ENCODE data around the gene PTGES3L.

The PTGES3L gene

GRCh38 chr17:43024407-43025289 is 44.8 kb upstream of the PTGES3L start, which contains the start of gene RND2:
Gene RND2, plus strand, starts transcription at chr17:43025231. Its CDS starts 117 bp downstream, at chr17:43025348.
- peak; percentile 87 for DNase-seq (ENCODE audit: extremely low read depth, low read depth)
- TF ChIP-seq, protein P1, sequence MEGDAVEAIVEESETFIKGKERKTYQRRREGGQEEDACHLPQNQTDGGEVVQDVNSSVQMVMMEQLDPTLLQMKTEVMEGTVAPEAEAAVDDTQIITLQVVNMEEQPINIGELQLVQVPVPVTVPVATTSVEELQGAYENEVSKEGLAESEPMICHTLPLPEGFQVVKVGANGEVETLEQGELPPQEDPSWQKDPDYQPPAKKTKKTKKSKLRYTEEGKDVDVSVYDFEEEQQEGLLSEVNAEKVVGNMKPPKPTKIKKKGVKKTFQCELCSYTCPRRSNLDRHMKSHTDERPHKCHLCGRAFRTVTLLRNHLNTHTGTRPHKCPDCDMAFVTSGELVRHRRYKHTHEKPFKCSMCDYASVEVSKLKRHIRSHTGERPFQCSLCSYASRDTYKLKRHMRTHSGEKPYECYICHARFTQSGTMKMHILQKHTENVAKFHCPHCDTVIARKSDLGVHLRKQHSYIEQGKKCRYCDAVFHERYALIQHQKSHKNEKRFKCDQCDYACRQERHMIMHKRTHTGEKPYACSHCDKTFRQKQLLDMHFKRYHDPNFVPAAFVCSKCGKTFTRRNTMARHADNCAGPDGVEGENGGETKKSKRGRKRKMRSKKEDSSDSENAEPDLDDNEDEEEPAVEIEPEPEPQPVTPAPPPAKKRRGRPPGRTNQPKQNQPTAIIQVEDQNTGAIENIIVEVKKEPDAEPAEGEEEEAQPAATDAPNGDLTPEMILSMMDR (IDR thresholded peaks at IDR 0.05; ENCODE audit: low read depth, low read length): peak; percentile 92

DNA sequence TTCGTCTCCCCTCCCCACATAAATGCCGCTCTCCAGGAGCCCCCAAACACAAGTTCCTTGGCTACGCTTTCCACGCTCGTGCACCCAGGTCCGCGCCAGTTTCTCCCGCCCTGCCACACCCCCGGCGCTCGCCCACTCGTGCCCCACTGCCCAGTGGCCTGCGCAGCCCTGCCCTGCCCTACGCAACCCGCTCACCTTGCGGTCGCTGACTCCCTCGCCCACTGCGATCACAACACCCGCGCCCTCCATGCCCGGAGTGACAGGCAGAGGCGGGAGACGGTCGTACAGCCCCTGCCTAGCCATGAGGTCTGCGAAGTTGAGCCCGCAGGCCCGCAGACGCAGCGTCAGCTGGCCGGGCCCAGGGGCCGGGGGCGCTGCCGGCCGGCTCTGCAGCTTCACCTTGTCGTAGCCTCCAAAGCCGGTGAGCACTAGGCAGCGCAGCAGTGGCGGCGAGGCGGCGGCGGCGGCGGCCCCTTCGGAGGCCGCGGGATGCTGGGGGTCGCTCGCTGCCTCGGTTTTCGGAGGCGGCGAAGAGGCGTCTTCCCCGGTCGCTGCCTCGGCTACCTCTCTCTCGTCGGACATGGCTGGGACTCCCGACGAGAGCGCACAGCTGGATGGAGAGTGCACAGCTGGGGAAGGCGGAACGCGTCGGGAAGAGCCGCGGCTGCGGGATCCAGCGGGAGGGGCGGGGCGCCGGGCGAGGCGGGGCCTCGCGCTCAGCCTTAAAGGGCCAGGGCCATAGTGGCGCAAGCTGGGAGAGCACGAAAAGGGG is 42.0 kb upstream of the PTGES3L start, which contains the start of gene VAT1:
VAT1 (minus strand) TSS at position 645 of the 772 bp plus-strand sequence; CDS start at position 582, 63 bp downstream.
- no peak for DNase-seq (ENCODE audit: extremely low read depth, low read depth)
- TF ChIP-seq, protein P1 (IDR thresholded peaks at IDR 0.05; ENCODE audit: low read depth, low read length): no peak

- TF ChIP-seq, protein P1 (IDR thresholded peaks at IDR 0.05; ENCODE audit: low read depth, low read length): no peak
- DNase-seq (ENCODE audit: extremely low read depth, low read depth): peak; percentile 62
Observed at GRCh38 chr17:43020789-43021740, 41.2 kb upstream of the PTGES3L start.

GRCh38 chr17:43020030-43020621 is 40.2 kb upstream of the PTGES3L start:
- no peak for DNase-seq (ENCODE audit: extremely low read depth, low read depth)
- TF ChIP-seq, protein P1 (IDR thresholded peaks at IDR 0.05; ENCODE audit: low read depth, low read length): no peak

DNA sequence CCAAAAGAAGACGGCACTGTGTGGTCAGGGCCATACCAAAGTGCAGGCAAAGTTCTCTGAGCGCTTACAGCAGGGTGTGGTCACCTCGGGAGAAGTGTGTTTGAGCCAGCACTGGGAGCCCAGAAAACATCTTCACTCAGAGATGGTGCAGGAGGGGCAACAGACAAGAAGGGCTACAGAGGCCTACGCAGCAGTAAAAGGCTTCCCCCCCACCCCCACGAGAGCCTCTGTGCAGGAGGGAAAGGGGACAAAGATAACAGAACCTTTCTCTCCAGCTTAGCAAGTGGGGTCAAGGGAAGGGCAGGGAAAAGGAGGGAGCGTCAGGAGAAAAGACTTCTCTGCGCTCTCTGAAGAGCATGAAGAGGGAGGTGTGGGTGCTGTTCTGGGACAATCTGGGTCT is 39.5 kb upstream of the PTGES3L start:
- TF ChIP-seq, protein P1 (IDR thresholded peaks at IDR 0.05; ENCODE audit: low read depth, low read length): no peak
- no peak for DNase-seq (ENCODE audit: extremely low read depth, low read depth)

DNA sequence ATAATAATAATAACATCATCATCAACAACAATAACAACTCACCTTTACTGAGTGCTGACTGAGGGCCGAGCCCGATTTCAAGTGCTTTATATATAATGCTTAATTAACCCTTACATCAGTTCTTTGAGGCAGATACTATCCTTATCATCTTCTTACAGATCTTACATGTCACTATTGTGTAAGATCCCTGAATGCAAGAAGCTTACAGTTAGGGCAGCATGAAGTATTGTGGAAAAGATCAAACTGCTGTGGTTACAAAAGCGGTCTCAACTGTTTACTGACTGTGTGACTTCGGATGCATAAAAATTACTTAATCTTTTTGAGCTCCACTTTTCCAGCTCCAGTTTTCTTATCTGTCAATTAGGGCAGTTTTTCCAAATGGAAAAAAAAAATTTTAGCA is 39.1 kb upstream of the PTGES3L start:
- TF ChIP-seq, protein P1 (IDR thresholded peaks at IDR 0.05; ENCODE audit: low read depth, low read length): no peak
- no peak for DNase-seq (ENCODE audit: extremely low read depth, low read depth)
